Measurements from ENCODE around the gene PPP3CA.
"Not testable (repeated sequence)": the region's sequence is repeated elsewhere in the genome, so short reads cannot be mapped to it uniquely, and the experiment has no call there.

The PPP3CA gene

DNA sequence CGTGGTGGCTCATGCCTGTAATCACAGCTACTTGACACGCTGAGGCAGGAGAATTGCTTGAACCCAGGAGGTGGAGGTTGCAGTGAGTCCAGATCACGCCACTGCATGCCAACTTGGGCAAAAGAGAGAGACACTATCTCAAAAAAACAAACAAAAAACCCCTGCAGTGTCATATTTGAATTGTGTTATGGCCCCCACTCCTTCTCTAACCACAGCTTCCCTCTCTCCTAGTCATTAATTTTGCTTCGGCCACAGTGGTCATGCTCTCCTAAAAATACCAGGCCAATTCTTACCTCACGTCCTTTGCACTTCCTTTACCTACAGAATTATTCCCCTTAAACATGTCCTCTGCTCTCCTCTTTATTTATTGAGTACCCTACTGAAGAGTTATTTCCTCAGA, 206.1 kb downstream of the PPP3CA start:
- no peak for DNase-seq (ENCODE audit: low read depth)

- DNase-seq (ENCODE audit: low read depth), result no peak
Measured at GRCh38 chr4:101140228-101140627, 207.1 kb downstream of the PPP3CA start.

DNA sequence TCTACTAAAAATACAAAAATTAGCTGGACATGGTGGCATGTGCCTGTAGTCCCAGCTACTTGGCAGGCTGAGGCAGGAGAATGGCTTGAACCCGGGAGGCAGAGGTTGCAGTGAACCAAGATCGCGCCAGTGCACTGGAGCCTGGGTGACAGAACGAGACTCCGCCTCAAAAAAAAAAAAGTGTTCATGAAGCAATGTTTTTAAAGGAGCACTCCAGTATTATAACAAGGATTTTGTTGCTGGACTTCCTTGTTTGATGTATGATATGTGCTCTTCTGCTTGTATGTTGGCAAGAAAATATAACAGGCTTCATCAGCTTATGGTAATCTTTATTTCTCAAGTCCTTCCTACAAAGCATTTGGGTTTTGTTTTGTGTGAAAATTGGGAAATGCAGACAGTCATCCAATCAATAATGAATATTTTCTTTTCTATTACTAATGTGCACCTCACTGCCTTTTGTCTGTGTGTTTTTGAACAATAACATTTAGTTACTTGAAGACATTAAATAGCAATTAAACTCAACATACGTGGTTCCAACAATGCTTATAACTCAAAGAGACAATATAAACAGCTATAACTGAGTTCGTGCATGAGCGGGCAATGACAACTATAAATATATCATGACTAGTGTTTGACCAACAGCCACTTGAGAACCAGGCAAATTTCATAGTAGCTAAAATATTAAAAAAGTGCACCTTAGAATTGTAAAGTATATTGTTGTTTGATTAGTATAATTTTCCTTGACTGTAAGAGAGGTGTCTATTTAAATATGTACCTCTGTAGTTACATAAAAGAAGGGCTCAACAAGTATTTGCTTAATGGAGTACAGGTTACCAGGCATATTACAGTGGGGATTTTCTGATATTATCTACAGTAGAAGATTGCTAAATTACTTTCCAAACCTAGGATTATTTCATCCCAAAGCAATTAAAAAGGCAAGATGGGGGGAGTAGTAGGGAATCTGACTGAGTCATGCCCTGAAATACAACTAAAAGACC, 210.7 kb downstream of the PPP3CA start:
- DNase-seq (ENCODE audit: low read depth), result no peak

DNA sequence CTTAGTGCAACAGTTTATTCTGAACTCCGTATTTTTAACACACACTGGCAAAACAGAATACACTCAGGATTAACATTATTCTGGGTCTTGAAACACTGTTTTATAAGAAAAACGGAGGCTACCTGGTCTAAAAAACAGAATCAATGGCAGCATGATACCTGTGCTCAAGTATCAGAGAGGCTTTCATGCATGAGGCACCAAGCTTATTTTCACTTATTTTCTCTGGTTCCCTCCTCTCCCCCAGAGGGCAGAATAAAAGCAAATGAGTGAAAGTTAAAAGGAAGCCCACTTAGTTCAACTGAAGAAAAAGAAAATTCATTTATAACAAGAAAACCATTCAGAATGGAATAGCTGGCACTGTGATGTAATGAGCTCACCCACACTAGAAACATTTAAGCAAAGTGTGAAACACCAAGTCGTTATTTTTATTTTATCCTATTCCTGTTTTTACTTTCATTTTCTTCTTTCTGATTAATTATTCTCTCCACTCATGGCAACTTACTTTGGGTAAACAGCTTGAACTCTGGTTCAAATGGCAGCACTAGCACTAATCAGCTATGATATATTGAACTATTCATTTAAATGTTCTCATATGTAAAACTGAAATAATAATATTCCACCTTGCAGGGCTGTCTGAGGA, 211.8 kb downstream of the PPP3CA start:
- no peak for DNase-seq (ENCODE audit: low read depth)

GRCh38 chr4:101131058-101131457, 216.3 kb downstream of the PPP3CA start:
- DNase-seq (ENCODE audit: low read depth), result not testable (repeated sequence)

DNA sequence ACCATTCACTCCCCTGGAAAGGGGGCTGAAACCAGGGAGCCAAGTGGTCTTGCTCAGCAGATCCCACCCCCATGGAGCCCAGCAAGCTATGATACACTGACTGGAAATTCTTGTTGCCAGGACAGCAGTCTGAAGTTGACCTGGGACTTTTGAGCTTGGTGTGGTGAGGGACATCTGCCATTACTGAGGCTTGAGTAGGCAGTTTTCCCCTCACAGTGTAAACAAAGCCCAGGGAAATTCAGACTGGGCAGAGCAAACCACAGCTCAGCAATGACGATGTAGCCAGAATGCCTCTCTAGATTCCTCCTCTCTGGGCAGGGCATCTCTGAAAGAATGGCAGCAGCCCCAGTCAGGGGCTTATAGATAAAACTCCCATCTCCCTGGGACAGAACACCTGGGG, 218.4 kb downstream of the PPP3CA start:
- not testable (repeated sequence) for DNase-seq (ENCODE audit: low read depth)

- no peak for DNase-seq (ENCODE audit: low read depth)
Measured at GRCh38 chr4:101128473-101128872, 218.9 kb downstream of the PPP3CA start.

- DNase-seq (ENCODE audit: low read depth), result no peak
Measured at GRCh38 chr4:101127176-101127790, 220.0 kb downstream of the PPP3CA start.

- no peak for DNase-seq (ENCODE audit: low read depth)
Measured at GRCh38 chr4:101126059-101126458, 221.3 kb downstream of the PPP3CA start.

DNA sequence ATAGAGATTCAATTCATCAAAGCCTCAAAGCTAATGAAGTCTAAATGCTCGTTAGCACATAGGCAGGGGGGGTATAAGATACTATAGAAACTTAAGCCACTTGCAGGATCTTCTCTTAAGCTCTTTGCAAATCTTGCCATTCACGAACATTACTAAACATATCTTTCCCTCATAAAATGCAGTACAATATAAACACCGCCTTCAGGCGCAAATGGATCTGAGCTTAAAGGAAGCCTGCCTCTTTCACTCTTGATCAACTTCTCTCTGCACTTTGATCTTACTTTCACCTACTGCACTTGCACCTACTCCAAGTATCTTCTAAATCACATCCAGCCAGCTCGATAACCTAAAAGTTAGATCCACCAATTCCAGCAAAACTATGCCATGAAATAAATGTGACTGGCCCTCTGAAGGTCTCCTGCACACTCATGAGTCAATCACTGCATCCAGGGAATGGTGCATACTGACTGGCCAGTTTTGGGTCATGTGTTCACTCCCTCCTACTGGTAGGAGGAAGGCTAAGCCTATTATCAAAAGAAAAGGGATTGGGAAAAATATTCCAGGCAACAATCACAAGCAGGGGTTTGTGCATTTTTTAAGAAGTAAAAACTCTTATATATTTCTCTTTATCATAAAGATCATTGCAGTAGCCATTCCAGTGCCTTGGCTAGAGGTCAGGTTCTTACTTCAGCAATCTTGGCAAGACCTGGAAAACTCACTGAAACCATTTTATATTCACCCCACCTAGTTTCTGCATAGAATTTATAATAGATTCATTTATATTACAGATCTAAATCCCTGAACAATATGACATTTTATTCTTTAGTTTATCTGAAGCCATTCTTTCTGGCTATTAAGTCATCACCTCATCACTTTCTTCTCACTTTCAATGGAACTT, 222.0 kb downstream of the PPP3CA start:
- DNase-seq (ENCODE audit: low read depth), result no peak

- no peak for DNase-seq (ENCODE audit: low read depth)
Measured at GRCh38 chr4:101123231-101123630, 224.1 kb downstream of the PPP3CA start.

GRCh38 chr4:101122019-101122418, 225.3 kb downstream of the PPP3CA start:
- DNase-seq (ENCODE audit: low read depth), result no peak

DNA sequence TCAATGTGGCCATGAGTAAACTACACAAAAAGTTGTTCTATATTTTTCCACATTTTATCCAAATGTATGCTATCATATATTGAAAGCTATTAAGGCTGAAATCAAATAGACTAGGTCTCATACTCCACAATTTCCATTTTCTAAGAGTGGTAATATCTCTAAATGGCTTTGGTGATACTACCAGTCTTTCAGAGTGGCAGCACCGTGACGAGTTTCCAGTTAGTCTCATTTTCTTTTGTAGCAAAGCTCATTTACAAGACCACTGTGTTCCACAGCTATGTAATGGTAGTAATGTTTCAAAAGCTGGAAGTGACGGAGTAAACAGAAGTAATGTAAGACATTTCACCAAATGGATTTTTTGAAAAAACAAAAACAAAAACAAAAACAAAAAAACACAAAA, 228.2 kb downstream of the PPP3CA start:
- no peak for DNase-seq (ENCODE audit: low read depth)

DNA sequence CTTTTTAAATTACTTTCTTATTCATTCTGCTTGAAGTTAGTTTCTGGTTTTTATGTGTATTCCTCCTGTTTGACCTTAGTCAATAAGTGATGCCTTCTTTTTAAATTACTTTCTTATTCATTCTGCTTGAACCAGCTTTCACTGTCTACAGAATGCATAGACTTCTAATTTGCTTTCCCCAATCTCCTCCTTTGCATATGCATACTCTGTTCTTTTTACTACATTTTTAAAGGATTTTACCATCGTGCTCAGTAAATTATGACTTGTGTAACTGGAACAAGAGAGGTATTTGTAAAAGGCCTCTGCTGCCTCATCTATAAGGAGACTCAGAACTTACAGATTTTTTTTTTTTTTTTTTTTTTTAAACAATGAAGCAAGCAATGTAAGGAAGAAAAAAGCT, 228.7 kb downstream of the PPP3CA start:
- DNase-seq (ENCODE audit: low read depth), result no peak

DNA sequence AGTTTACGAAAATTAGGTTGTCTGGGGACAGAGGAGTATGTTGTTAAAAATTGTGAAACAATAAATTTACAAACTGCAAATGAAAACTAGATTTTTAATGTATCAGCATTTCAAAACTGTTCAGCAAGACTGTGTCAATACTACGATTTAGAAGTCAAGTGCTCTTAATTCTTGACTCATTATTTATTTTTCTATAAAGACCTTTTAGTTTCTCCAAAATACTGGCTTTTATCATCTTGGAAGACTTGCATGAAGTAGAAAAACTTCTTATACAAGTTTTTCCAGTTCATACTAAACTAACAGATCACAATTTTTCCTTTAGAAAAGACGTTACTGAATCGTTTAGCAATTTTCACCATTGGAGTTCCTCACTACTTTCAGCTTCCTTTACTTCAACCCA, 231.4 kb downstream of the PPP3CA start:
- no peak for DNase-seq (ENCODE audit: low read depth)

GRCh38 chr4:101114936-101115372, 232.4 kb downstream of the PPP3CA start:
- no peak for DNase-seq (ENCODE audit: low read depth)

GRCh38 chr4:101104312-101105052, 242.8 kb downstream of the PPP3CA start:
- no peak for DNase-seq (ENCODE audit: low read depth)

DNA sequence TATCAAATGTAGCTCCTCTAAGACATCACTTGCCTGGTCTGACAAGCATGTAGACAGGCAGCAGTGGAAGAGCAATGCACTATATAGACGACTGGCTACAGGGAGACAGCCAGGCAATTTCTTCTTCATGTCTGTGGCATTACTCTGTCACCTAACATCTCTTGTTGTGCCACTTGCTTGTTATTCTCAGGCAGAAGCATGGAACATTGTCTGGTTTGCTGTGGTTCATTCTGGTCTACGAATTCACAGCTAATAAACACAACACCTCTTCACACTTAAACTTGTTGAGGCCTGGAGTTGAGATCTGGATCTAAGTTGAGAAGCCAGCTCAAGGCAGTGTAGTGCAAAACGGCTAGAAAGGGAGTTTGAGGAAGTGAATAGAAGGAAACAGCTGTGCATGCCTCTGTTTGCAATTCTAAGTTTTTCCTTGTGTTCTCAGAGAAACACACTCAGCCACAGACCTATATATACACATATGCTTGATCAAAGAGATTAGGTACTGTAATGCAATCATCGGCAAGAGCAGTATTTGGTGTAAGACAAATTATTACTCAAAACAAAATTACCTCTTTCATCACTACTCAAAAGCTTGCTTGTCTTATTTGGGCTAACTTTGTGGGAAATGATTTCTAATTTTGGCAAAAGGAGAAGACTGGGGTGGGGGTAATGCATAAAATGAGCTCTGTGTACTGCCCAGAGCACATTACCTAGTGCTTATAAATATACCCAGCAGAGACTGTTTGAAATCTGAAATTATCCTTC, 243.8 kb downstream of the PPP3CA start:
- DNase-seq (ENCODE audit: low read depth), result no peak

DNA sequence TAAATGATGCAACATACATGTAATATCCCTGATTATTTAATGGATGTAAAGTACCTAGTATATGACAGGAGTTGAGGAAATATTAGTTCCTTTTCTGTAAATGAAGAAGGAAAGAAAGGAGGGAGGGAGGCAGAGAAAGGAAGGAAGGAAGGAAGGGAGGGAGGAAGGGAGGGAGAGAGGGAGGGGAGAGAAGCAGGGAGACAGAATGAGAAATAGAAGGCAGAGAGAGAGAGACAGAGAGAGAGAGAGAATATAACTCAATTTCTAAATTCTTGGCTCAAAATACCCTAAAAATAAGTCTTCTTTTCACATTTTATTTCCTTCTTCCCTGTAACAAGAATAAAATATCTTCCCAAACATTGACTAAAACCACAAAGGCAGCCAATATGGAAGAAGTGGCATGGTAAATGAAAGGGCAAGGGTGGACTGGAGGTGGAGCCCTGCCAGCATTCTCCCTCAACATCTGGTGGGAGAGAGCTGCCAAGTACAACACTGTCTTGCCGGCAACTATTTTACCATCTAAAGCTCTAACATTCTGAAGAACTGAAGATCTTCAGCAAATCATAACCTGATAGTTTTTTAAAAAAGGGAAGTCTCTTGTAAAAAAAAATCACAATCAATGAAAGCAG, 245.1 kb downstream of the PPP3CA start:
- DNase-seq (ENCODE audit: low read depth), result no peak

DNA sequence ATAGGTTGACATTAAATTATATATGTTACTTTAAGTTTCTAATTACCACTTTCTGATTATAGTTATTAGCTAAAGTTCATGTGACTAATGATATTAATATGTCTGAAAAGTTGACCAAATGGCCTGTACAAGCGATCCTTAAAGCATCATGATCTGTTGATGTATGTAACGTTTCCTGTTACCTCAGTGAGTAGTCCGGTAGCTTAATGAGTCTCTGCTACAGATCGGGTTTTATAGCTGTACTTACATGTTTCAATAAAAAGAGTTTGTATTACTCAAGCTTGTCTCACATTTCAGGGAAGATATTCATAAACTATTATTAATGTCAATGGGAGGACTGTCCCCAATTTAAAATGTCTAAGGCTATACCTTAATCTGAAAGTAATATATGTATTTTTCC, 246.3 kb downstream of the PPP3CA start:
- no peak for DNase-seq (ENCODE audit: low read depth)
